ENCODE measurements around the gene OR10G8.

Gene OR10G8

GRCh38 chr11:124070915-124071622 lies 44.5 kb downstream of the OR10G8 start:
- peak; percentile 93 for TF ChIP-seq CTCF (conservative IDR thresholded peaks at IDR 0.05)
- no peak overlapping the region for H3K27ac ChIP-seq

DNA sequence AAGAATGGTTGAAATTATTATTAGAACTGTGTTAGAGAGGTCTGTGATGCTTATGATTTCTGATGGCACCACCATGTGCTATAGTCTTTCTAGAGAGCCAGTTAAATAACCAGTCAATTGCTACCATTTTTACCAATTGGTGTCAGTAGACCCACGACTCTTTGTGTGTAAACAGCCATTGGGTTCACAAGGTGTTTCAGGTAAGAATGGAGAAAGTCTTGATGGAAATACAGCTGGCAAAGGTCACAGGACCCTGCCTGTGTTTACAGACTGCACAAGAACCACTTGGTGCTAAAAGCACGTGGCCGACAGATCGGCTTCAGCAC lies 45.0 kb downstream of the OR10G8 start:
- peak; percentile 67 for TF ChIP-seq CTCF (conservative IDR thresholded peaks at IDR 0.05)
- H3K27ac ChIP-seq = no peak overlapping the region

GRCh38 chr11:124072147-124072546 lies 45.5 kb downstream of the OR10G8 start:
- H3K27ac ChIP-seq = no peak overlapping the region
- TF ChIP-seq CTCF (conservative IDR thresholded peaks at IDR 0.05) = no peak

- no peak for TF ChIP-seq CTCF (conservative IDR thresholded peaks at IDR 0.05)
- H3K27ac ChIP-seq = no peak overlapping the region
Measured at GRCh38 chr11:124074554-124074953, 48.0 kb downstream of the OR10G8 start.

DNA sequence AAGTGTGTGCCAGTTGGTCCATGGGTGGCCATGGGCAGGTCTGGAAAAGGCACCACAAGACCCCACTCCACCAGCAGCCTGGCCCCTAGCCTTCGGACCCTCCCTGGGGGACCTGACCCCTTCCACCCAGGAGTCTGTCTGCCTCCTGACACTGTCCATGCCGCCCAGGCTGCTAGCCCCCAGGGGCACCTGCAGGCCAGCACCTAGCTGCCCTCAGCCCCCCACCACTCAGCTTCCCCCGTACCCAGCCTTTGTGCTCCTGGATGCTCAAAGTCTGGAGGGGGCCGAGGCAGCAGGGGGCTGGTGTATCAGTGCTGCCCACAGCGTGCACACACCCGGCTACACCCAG lies 48.9 kb downstream of the OR10G8 start:
- TF ChIP-seq CTCF (conservative IDR thresholded peaks at IDR 0.05) = no peak
- H3K27ac ChIP-seq = no peak overlapping the region

- no peak for TF ChIP-seq CTCF (conservative IDR thresholded peaks at IDR 0.05)
- H3K27ac ChIP-seq = no peak overlapping the region
Measured at GRCh38 chr11:124075841-124076651, 49.4 kb downstream of the OR10G8 start.

DNA sequence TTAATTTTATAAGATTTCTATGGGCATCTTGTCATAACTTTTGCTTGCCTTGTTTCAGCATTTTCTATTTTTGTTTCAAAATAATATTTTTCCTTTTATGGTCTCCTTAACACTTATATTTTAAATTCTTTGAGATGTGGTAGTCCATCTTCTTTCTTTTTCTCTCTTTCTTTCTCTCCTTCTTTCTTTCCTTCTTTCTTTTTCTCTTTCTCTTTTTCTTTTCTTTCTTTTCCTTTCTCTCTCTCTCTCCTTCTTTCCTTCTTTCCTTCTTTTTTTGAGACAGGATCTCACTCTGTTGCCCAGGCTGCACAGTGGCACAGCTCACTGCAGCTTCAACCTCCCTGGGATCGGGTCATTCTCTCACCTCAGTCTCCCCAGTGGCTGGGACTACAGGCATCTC lies 50.7 kb downstream of the OR10G8 start:
- no peak for TF ChIP-seq CTCF (conservative IDR thresholded peaks at IDR 0.05)
- no peak overlapping the region for H3K27ac ChIP-seq

Data from VCaP (cell line).